Loucy (cell line): ENCODE data around the gene UBE2O.

Experiments
- H2AFZ ChIP-seq: fragments of 200-600 bp; sonication (generic); 2 replicates; pipeline ENCODE4 v1.6.0; 2016; ENCODE audit warnings: antibody characterized with exemption, mild to moderate bottlenecking, low read length, moderate library complexity
- H3F3A ChIP-seq: fragments of 200-600 bp; 2 replicates; pipeline ENCODE4 v1.6.0; 2016; ENCODE audit warnings: antibody characterized with exemption, low read depth, mild to moderate bottlenecking
- H3K27me3 ChIP-seq: fragments of 200-600 bp; sonication (generic); 2 replicates; pipeline ENCODE4 v1.6.1; 2014; ENCODE audit warnings: low read length, mild to moderate bottlenecking; ENCODE audit not compliant: insufficient read depth, poor library complexity, severe bottlenecking
- H3K36me3 ChIP-seq: fragments of 200-600 bp; sonication (generic); 2 replicates; pipeline ENCODE4 v1.6.1; 2016; ENCODE audit warnings: low read length; ENCODE audit not compliant: insufficient read depth
- H3K4me1 ChIP-seq: fragments of 200-600 bp; sonication (generic); 2 replicates; pipeline ENCODE4 v1.5.1; 2014; ENCODE audit warnings: low read length, mild to moderate bottlenecking; ENCODE audit not compliant: insufficient read depth, poor library complexity, severe bottlenecking
- H3K4me2 ChIP-seq: fragments of 200-600 bp; sonication (generic); 2 replicates; pipeline ENCODE4 v1.6.0; 2014; ENCODE audit warnings: antibody characterized with exemption, low read length, low read depth, mild to moderate bottlenecking; ENCODE audit not compliant: poor library complexity, severe bottlenecking
- H3K4me3 ChIP-seq: fragments of 200-600 bp; sonication (generic); 2 replicates; pipeline ENCODE4 v1.5.1; 2014; ENCODE audit warnings: low read length, mild to moderate bottlenecking, mixed read lengths; ENCODE audit not compliant: poor library complexity, severe bottlenecking
- H3K79me2 ChIP-seq: fragments of 200-600 bp; sonication (generic); 2 replicates; pipeline ENCODE4 v1.6.1; 2014; ENCODE audit warnings: low read length; ENCODE audit not compliant: insufficient read depth
- H3K9ac ChIP-seq: fragments of 200-600 bp; sonication (generic); 2 replicates; pipeline ENCODE4 v1.6.0; 2014; ENCODE audit warnings: mild to moderate bottlenecking, low read depth, low read length, moderate library complexity; ENCODE audit not compliant: poor library complexity, severe bottlenecking
- H3K9me2 ChIP-seq: fragments of 200-600 bp; sonication (generic); replicated peaks from 2 replicates; pipeline ENCODE4 v1.6.1; 2016; ENCODE audit warnings: low read depth, low read length, mixed read lengths
- H3K9me3 ChIP-seq: fragments of 200-600 bp; sonication (generic); 2 replicates; pipeline ENCODE4 v1.6.1; 2014; ENCODE audit warnings: mild to moderate bottlenecking, antibody characterized with exemption, low read length, low read depth; ENCODE audit not compliant: insufficient read depth
- H4K20me1 ChIP-seq: fragments of 200-600 bp; sonication (generic); 2 replicates; pipeline ENCODE4 v1.6.0; 2014; ENCODE audit warnings: antibody characterized with exemption, low read length, mild to moderate bottlenecking; ENCODE audit not compliant: insufficient read depth, poor library complexity, severe bottlenecking
- EZH2phosphoT487 ChIP-seq: fragments of 200-600 bp; IDR thresholded peaks from 2 replicates; pipeline ENCODE4 v1.6.1; 2018; ENCODE audit warnings: antibody characterized with exemption, mild to moderate bottlenecking, moderate library complexity, borderline replicate concordance
- TF ChIP-seq, protein P1 (sequence below): fragments of 200-600 bp; sonication (generic); conservative IDR thresholded peaks from 2 replicates; pipeline ENCODE4 v1.5.1; 2014; ENCODE audit warnings: mild to moderate bottlenecking, antibody characterized with exemption, low read length

Gene UBE2O

DNA sequence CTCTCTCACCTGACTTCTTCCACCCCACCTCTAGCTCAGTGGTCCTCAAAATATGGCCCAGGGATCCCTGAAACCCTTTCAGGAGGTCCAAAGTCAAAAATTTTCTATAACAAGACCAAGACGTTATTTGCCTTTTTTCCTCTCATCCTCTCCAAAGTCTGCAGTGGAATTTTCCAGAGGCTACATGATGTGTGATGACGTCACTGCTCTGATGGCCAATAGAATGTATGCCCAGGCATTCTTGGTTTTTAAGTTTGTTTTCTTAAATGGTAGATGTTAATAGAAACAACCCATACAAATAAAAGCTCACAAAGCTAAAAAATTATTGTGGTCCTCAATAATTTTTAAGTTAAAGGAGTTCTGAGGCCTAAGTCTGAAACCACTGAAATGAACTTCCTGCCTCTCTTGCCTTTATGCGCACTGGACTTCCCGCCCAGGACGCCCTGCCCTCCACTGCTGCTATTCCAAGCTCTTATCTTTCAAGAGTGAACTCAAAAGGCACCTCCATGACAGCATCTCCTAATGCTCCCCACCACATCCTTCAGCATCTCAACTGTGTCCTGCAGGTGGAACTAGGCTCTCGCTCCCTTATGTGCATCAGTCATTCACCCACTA is 13.5 kb downstream of the UBE2O start:
- peaks cover 51% of the 10 kb centered on the region for H3K4me1 ChIP-seq
- H3K4me3 ChIP-seq: no peak overlapping the region
- H3K9ac ChIP-seq: no peak overlapping the region
- H3K36me3 ChIP-seq: peaks cover under 1% of the 10 kb centered on the region; the same call in 1 of the 2 replicates
- no peak overlapping the region for H3K4me2 ChIP-seq
- no peak overlapping the region for H2AFZ ChIP-seq
- no peaks in the 10 kb centered on the region for H3K9me3 ChIP-seq
- peaks cover 33% of the 10 kb centered on the region for H4K20me1 ChIP-seq
- TF ChIP-seq, protein P1, sequence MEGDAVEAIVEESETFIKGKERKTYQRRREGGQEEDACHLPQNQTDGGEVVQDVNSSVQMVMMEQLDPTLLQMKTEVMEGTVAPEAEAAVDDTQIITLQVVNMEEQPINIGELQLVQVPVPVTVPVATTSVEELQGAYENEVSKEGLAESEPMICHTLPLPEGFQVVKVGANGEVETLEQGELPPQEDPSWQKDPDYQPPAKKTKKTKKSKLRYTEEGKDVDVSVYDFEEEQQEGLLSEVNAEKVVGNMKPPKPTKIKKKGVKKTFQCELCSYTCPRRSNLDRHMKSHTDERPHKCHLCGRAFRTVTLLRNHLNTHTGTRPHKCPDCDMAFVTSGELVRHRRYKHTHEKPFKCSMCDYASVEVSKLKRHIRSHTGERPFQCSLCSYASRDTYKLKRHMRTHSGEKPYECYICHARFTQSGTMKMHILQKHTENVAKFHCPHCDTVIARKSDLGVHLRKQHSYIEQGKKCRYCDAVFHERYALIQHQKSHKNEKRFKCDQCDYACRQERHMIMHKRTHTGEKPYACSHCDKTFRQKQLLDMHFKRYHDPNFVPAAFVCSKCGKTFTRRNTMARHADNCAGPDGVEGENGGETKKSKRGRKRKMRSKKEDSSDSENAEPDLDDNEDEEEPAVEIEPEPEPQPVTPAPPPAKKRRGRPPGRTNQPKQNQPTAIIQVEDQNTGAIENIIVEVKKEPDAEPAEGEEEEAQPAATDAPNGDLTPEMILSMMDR: no peak
- peaks cover 95% of the 10 kb centered on the region for H3K79me2 ChIP-seq
- H3K9me2 ChIP-seq: no peaks in the 10 kb centered on the region
- H3F3A ChIP-seq: no peaks in the 10 kb centered on the region
- H3K27me3 ChIP-seq: no peaks in the 10 kb centered on the region

DNA sequence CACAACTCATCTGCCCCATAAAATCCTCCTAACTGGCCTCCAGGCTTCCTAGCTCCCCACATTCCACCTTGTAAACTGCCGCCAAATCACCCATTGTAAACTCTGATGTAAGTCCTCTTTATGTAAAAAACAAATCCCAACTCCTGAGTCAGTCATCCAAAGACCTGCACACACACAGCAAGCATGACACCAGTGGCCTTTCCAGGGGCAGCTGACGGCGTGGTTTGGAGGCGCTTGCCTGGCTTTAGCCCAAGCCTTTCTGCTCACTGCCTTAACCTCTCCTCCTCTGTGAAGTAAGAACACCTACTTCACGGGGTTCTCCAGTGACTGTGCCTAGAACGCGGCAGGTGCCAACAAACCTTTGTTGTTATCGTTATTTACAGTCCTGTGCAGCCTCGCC is 14.0 kb downstream of the UBE2O start:
- peaks cover 52% of the 10 kb centered on the region for H3K4me1 ChIP-seq
- no peak overlapping the region for H3K9ac ChIP-seq
- H4K20me1 ChIP-seq: peaks cover 38% of the 10 kb centered on the region
- no peaks in the 10 kb centered on the region for H3K9me2 ChIP-seq
- H3K4me3 ChIP-seq: no peak overlapping the region
- H3F3A ChIP-seq: no peaks in the 10 kb centered on the region
- no peaks in the 10 kb centered on the region for H3K27me3 ChIP-seq
- no peak overlapping the region for H3K4me2 ChIP-seq
- H3K9me3 ChIP-seq: no peaks in the 10 kb centered on the region
- H3K79me2 ChIP-seq: peaks cover 94% of the 10 kb centered on the region
- peaks cover 4% of the 10 kb centered on the region; the same call in 1 of the 2 replicates for H3K36me3 ChIP-seq
- TF ChIP-seq, protein P1: no peak
- no peak for TF ChIP-seq EZH2phosphoT487
- no peak overlapping the region for H2AFZ ChIP-seq

DNA sequence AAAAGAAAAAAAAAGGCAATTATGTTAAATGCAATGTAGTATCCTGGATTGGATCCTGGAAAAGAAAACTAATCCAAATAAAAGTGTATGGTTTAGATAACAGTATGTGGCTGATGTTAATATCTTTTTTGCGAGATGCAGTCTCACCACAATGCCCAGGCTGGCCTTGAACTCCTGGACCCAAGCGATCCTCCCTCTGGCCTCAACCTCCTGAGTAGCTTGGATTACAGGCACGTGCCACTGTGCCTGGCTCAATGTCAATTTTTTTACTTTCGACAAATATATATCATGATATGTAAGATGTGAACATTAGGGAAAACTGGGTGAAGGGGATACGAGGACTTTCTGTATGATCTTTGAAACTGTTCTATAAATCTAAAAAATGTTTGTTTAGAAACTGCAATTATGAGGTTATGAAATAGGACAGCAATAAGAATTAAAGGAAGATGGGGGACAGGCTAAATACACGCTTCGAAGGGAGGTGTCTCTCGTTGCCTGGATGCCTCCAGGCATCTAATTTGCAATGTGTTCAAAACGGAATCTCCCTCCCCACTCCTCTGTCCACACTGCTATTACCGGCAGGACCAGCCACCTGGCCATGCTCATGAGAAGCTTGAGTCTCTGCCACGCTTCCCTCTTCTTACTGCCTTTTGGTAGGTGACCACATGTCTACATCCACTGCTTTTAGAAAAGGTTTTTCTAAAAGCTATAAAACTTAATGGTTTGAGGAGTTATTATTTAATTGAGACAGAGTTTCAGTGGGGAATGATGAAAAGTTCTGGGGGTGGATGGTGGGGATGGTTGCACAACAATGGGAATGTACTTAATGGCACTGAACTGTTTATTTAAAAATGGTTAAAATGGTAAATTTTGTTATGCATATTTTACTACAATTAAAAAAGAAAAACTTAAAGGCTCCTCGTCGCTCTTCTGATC is 15.2 kb downstream of the UBE2O start:
- no peaks in the 10 kb centered on the region for H3K9me2 ChIP-seq
- peaks cover 42% of the 10 kb centered on the region for H3K4me1 ChIP-seq
- H3K4me2 ChIP-seq: no peak overlapping the region
- TF ChIP-seq, protein P1: no peak
- TF ChIP-seq EZH2phosphoT487: no peak
- H2AFZ ChIP-seq: no peak overlapping the region
- no peak overlapping the region for H3K9ac ChIP-seq
- peaks cover 4% of the 10 kb centered on the region; the same call in 1 of the 2 replicates for H3K36me3 ChIP-seq
- no peaks in the 10 kb centered on the region for H3K9me3 ChIP-seq
- peaks cover 94% of the 10 kb centered on the region for H3K79me2 ChIP-seq
- H3K27me3 ChIP-seq: no peaks in the 10 kb centered on the region
- H3F3A ChIP-seq: no peaks in the 10 kb centered on the region
- H4K20me1 ChIP-seq: peaks cover 35% of the 10 kb centered on the region
- no peak overlapping the region for H3K4me3 ChIP-seq
